Activated T-cell treated with anti-CD3 and anti-CD28 coated beads, Interleukin-2, amount 50 U/mL, for 48 hours (primary cell): ENCODE data around the gene VTI1A.

Source experiments
- DNase-seq, 2 experiments: peaks; one replicate each; pipeline ENCODE4 v3.0.0-alpha.2; 2020

VTI1A gene

GRCh38 chr10:112817981-112818777 lies 371.2 kb downstream of the VTI1A start:
- DNase-seq, result no peak

- no peak for DNase-seq
These were observed 372.2 kb downstream of the VTI1A start for GRCh38 chr10:112819231-112819630.

- DNase-seq, result no peak
These were observed 373.3 kb downstream of the VTI1A start for GRCh38 chr10:112820320-112820719.

GRCh38 chr10:112821038-112821437 lies 374.0 kb downstream of the VTI1A start:
- no peak for DNase-seq

DNA sequence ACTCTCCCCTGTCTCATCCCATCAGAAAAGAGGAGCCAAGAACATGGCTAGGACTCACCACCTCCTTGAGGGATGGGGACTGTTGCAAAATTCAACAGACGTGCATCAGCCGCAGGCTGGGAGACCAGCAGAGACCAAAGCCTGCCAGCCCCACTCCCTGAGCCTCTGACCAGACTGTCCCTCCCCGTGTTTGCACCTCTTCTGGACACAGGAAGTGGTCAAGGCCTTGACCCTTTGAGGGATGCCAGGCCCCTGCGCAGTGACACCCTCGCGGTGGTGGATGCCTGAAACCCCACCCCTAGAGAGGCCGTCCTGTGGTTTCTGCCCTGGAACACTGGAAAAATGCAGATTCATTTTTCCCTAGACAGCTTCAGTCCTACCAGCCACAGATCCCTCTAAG lies 374.6 kb downstream of the VTI1A start:
- DNase-seq, result no peak

DNA sequence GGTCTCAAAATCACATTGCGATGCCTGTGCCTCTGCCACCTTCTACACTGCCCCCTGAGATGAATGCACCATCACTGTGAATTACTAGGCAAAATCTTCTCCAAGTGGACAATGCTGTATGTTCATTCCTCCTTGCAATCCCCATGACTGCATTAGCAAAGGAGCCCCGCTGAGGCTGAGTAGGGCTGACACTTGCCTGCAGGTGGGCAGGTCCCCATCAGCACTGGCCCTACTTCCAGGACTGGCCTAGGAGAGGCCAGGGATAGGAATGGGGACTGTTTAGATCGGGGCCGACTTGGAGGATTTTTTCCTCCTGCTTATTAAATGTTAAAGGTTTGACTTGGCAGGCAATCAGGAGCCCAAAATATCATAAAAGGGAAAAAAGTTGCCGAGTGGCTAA lies 376.0 kb downstream of the VTI1A start:
- DNase-seq, result no peak

DNA sequence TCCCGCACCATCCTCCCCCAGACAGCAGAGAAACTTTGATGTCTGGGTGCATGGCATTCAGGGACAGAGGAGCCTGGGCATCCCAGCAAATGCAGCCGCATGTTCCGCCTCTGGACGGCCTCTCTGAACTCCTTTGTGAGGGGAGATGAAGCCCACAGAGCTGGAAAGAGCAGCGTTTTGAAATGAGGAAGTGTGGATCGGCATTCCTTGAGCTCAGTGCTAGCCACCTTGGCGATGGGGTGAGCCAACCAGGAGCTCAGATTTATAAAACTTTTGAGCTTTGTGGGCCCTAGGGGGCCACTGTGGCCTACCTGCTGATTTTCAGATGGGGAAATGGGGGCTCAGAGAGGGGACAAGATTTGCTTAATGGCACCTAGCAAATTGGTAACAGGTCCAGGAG lies 376.6 kb downstream of the VTI1A start:
- DNase-seq, result no peak

GRCh38 chr10:112826018-112826697 lies 379.1 kb downstream of the VTI1A start:
- DNase-seq, result no peak

DNA sequence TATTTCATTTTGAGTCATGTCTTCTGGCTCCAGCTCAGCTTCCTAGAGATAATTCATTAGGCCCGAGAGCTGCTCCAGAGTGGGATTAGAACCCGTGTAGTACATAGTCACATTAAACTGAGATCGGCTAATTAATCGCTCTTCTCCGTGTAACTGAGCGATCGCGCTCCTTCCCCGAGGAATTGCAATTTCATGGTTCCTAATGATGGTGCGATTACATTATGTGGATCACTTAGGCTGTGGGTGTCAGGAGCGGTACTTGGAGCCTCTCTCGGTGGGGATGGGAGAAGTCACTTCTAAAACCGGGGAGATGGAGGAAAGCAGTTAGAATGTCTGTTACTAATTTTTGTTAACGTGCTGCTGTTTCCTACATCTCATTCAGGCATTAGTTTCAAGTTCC lies 380.1 kb downstream of the VTI1A start:
- no peak for DNase-seq

DNA sequence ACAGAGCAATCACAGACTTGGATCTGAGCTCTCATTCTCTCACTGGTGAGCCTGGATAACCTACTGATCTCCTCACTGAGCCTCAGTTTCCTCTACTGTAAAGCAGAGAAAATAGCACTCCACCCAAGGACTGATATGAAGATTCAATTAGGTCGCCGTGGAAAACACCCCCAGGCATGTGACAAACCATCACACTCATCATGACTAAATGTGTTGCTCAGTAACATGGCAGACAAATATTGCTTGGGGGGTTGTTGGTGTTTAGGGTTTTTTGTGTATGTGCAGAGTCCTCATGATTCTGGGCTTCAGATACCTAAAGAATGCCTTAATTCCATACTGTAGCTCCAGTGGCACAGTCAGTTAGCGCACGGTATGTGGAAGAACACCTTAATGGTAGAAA lies 380.9 kb downstream of the VTI1A start:
- DNase-seq, result no peak

- no peak for DNase-seq
These were observed 384.8 kb downstream of the VTI1A start for GRCh38 chr10:112831859-112832258.

DNA sequence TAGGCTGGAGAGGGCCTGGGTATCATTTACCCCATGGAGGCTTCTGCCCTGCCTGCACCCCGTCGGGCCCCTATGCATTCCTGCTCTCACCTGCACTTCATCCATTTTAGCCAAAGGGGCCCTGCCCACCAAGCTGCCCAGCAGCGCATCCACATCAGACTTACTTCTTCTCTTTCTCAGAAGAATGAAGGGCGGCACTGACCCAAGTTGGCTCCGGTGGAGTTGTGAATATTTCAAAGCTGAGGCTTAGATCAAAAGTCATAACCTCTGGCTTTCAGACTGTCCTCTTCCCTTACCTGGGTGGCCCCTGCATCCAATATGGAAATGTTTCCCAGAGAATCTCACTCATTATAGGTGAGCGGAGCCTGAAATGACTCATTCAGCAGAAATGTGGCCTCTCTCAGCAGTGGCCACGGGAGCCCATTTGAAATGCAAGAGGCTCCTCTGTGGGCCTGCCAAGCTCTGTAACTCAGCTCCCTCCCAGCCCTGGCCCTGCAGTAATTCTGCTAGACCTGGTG lies 385.4 kb downstream of the VTI1A start:
- DNase-seq, result no peak

DNA sequence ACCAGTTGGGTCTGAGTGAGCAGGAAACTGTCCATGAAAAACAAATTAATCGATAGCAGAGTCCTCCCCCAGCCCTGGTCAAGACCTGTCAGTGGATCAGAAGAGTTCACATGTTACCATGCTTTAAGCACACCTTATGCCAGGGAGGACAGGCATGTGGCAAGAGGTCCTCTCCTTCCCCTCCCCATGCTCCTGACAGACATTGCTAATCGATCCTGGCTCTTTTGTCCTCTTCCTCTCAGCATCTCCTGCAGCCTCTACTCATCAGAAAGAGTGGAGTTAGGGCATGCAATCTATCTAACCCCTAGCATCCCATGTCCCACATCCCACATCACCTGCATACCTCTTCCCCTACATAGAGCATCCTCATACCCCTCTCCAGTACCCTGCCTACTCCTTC lies 385.9 kb downstream of the VTI1A start:
- DNase-seq, result no peak

GRCh38 chr10:112834751-112835181 lies 387.8 kb downstream of the VTI1A start:
- no peak for DNase-seq

GRCh38 chr10:112835217-112835715 lies 388.3 kb downstream of the VTI1A start:
- no peak for DNase-seq

DNA sequence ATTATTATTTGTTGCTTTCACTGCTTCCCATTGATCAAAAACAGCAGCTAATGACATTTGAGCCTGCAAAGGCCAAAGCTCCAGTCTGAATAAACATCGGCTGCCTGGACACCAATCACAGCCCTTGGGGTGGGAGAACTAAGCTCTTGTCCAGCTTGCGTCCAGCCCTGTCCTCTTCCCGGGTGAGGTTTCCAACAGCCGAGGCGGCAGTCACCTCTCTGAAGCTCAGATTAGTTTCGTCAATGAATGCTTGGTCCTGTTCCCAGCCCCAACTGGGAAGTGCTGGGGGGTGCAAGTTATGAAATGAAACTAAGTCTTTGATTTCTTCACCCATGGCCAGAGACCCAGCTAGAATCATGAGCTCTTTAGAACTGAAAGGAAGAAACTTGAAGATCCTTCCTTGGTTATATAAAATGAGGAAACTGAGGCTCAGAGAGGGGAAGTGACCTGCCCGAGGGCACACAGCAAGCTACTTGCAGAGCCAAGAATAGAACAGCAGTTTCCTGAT lies 389.0 kb downstream of the VTI1A start:
- DNase-seq, result no peak

DNA sequence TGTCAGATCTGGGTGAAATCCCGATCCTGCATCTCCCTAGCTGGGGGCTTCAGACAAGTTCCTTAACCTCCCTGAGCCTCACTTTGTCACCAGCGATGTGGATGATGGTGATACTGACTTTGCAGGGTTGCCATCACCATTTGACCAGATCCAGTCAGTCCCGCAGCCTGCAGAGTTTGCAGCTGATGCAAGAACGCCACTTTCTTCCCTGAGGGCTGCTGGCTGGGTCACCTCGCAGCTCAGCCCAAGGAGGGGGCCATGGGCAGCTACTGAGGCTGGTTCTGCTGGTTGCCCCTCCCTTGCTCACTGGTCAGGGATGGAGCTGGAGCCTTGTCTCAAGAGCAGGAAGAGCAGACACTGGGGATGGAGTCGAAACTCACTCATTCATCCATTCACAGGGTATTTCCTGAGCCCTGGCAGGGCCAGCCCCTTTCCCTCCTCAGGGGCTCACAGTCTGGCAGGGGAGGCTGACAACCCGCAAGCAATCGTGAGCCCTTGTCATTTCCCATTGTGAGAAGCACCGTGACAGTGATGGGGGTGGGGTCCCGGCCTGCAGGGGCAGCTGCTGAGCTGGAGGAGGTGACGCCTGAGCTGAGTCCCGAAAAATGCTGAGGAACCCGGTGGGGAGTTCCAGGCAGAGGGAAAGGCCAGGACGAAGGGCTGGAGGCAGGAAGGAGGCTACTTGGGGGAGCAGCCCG lies 391.9 kb downstream of the VTI1A start:
- DNase-seq, result no peak

DNA sequence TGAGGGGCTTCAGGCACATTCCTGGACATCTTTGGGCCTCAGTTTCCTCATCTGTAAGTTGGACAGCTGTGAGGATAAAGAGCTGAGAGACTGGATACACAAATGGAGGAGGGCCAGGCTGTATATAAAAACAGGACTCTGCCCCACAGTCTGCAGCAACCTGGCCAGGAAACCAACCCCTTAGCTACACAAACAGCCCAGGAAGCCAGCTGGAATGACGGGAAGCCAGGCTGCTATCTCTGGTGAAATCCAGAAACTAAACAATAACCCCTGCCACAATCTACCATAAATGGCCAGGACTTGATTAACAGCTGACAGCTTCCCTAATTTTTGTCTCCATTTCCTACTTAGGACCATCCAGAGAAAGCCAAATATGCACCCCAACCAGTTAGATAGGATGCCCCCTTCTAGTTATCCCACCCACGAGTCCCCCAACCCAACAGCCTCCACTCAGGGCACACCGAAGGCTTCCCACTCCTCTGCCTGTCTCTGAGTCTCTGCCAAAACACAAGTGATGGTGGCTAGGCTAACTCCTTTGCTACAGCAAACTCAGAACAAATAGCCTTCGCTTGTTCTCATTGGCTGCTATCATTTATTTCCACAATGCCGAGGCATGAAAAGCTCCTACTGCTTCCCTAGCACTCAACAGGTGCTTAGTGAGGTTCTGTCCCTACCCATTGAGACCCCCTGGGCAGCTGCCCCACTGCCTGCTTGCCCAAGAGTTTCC lies 393.1 kb downstream of the VTI1A start:
- no peak for DNase-seq

- DNase-seq, result no peak
These were observed 394.5 kb downstream of the VTI1A start for GRCh38 chr10:112841549-112841948.

DNA sequence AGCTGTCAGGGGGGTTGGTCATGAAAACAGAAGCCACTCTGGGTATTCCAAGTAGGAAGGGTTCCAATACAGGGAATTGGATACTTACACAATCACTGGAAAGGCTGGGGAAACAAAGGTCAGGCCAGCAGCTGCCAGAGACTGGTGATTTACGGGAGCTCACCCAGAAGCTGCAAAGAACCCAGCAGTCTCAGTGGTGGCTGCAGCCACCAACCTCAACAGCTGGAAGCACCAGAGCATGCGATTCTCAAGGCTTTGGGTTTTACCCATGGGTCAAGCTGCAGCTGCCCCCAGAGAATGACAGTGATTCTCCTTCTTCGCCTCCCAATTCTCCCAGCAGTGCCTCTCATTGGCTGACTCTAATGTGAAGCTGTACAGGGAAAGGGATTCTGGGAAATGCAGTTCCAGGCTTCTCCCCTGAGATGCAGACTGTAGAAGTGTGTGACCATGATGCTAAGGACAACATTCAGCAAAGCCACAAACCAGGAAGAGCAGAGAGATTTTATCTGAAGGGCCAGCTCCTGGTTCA lies 395.9 kb downstream of the VTI1A start:
- no peak for DNase-seq

DNA sequence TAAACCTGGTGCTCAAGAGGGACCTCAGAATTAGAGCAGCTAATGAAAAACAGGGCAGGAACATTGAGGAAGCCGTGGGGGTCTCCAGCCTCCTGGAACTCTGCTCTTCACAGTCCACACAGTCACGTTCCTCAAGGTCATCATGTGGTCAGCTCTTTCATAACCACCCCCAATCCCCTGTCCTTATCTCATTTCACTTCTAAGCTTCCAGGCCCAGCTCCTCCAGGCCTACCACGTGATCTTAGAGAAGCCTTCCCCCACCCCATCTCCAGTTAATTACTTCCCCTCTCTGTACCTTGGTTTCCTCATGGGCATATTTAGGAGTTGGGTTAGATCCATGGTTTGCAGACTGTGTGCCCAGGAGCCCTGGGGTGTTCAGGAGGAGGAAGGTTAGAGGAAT lies 396.6 kb downstream of the VTI1A start:
- DNase-seq, result no peak
